HL-60/S4 treated with phorbol 12-myristate 13-acetate at 8.2 ng/mL for 4 days and 3 days (cell line): Measurements from ENCODE around the gene HLA-DMA.

Source experiments
- in situ Hi-C: fragments of 300-500 bp; cut with MboI; formaldehyde crosslinking; loops from 2 replicates; pipeline ENCODE4 v1.15.0; 2022; ENCODE audit warnings: low sequenced_read_pairs

HLA-DMA gene

DNA sequence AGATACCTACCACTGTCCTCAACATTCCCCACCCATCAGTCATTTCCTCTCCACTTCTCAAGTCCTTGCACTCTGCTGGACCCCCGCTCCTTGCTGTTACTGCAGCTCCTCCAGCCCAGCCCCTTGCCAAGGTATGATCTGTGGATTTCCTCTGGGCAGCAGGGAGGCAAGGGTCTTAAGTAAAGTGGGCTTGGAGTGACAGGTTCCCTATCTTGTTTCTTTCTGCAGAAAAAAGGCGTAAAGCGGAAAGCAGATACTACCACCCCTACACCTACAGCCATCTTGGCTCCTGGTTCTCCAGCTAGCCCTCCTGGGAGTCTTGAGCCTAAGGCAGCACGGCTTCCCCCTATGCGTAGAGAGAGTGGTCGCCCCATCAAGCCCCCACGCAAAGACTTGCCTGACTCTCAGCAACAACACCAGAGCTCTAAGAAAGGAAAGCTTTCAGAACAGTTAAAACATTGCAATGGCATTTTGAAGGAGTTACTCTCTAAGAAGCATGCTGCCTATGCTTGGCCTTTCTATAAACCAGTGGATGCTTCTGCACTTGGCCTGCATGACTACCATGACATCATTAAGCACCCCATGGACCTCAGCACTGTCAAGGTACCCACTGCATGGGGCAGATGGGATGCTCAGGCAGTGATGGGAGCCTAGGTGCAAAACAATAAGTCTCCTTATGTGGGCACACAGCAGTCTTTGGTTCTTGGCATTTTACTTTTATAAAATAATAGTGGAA, 23.6 kb upstream of the HLA-DMA start:
- in situ Hi-C loops = loop anchor here (25.0 kb wide), 1 partner anchor 89 kb away; no protein-coding TSS in a partner anchor

DNA sequence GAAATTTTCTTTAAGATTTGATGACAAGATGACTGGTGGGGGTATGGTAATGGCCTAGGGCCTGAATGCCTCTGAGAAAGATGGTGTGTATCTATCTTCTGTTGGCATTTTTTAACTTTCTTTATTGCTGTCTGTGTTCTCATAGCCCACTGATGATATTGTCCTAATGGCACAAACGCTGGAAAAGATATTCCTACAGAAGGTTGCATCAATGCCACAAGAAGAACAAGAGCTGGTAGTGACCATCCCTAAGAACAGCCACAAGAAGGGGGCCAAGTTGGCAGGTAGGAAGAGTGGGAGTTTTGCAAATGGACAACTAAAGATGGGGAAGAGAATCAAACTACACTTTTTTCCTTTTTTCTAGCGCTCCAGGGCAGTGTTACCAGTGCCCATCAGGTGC, 23.0 kb upstream of the HLA-DMA start:
- in situ Hi-C loops = loop anchor here (25.0 kb wide), 1 partner anchor 89 kb away; no protein-coding TSS in a partner anchor

DNA sequence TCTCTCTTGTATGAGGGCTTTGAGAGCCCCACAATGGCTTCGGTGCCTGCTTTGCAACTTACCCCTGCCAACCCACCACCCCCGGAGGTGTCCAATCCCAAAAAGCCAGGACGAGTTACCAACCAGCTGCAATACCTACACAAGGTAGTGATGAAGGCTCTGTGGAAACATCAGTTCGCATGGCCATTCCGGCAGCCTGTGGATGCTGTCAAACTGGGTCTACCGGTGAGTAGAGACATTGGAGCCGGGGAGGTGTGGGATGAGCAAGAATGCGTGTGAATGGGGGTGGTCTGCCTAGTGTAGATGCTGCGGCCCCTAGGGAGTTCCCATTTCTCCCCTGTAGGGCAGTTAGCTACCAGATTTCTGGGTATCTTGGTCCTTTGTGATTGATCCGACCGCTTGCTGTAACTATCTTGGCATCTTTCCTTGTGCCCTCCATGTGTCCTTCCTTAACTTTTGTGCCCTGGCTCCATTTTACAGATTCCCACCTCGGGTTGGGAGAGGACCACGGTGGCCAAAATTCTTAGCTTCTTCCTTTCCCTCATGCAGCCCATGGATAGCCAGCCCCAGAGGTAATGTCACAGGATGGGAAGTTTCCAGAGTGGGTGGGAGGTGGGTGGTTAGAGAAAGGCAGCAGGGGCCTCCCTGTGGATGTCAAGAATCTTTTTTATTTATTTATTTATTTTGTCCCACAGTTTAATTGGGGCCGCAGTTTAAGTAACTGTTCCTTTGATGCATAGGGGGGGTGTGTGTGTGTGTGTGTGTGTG, 21.8 kb upstream of the HLA-DMA start:
- in situ Hi-C loops = loop anchor here (25.0 kb wide), 1 partner anchor 87 kb away; no protein-coding TSS in a partner anchor

DNA sequence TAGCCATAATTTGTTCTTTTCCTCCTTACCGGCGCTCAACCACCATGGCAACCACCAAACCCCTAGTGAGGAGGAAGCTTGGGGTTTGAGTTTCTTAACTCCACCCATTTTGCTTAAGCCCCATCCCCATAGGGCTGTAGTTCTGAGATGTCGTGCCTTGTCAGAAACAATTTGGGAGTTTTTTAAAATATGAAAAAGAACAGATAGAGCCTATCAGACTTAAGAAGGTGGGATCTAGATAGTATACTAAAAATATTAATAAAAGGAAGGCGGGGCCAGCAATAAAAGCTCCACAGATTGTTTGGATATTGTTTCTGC, 21.1 kb upstream of the HLA-DMA start:
- in situ Hi-C loops = no loop called here

DNA sequence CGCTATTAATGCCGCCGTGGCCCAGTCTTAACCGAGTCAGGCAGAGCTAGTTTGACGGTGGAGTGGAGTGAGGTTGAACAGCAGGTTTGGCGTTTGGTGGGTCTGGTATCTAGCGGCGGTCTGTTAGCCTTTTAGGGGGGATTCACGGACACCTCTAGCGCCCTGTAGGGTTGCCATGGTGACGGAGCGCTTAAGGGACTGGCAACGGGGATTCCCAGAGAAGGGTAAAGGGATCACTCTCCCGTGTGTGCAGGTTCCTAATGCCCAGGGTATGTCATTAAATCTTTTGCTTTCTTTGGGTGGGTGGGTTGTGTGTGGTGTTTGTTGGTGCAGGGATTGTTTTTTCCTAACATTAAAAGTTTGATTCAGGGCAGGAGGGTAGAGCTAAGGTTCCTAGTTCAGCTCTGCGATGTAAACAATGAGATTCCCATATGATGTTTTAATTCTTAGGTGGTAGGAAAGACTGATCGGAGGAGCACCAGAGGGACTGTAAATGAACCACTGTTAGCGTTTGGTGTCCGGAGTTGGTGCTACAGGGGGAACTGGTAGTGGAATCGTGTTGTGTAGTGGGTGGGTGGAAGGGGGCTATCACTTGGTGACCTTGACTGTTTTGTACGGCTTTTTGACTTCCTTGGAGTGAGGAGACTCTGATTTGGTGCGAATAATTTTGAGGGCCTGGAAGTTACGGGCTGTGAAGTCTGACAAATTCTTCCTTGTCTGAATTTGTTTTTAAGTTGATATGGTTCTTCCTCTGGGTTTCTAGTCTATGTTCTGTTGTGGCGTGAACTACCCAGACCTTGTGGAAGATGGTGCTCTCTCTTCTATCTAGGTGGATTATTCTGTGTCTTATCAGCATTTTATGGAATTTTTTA, 20.5 kb upstream of the HLA-DMA start:
- in situ Hi-C loops = no loop called here

DNA sequence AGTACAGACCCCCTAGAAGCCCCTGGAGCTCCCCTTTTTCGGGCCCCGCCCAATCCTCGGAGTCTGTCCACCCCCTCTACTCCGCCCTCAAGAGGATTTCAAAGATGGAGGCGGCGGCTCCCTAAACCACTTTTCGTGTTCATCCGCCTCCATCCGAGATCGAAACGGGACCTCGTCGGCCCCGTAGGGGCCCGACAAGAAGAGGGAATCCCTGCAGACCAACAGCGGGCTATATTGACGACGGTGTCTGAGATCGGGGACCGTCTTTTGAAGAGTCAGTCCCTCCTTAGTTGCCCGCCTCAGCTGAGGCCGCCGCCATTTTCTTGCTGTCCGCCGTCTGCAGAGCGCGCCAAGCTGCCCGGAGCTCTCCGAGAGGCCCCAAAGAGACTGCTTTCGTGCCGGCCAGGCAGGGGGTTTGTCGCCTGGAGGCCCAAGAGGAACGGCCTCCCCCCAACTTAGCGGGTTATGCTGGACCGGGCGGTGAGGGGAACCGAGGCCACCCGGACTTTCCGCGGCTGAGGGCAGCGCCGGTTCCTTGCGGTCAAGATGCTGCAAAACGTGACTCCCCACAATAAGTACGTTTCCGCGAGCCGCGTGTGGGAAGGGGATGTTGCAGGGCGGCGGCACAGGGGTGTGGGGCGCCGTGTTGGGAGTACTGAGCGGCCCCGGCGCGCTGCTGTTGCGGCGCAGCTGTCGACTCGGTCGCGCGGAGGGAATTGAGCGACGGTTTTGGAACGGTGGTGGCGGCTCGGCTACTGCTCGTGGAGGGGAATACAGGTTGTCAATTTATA, 19.7 kb upstream of the HLA-DMA start:
- in situ Hi-C loops = no loop called here

DNA sequence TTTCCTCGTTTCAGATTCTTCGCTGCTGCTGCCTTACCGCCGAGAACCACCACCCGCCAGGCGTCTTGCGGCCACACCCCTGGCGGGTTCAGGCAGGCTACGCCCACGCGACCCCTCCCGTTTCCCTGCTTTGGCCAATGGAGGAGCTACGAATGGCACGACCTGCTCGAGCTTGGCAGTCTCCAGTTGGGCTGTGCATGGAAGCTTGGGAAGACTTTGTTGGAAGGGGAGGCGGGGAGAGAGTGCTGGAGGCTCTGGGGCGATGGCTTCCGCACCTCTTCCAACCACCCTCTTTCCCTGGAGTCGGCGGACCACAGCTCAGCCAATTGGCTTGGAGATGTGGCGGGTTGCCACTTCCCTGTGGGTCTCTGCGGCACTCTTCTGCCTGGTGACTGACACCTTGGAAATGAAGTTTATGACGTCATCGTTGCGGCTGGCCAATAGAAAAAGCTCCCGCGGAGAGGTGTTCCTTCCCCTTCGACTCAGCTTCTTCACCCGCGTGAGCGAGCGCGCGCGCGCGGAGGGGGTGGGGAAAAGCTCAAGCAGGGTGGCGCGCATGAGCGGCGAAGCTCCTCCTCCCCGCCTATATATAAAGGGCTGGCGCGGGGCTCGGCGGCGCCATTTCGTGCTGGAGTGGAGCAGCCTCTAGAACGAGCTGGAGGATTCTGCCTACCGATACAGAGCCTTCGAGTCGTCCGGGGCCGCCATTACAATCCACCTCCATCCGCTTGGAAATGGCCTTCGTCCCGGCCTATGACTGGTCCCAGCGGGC, 18.9 kb upstream of the HLA-DMA start:
- in situ Hi-C loops = no loop called here

DNA sequence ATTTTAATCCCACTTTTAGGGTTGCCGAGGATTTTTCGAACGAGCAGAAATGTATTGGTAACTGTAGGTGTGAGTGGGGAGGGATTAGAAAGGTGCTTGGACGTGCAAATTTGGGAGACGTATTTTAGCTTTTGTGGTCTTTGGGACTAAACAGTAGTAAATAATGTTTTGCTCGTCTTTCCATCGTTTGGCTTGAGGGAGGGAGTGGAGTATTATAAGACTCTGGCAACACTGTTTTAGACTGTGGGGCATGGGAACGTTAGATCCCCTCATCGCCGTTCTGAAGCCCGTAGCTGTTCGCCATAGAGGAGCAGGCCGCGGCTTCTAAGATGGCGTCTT, 18.3 kb upstream of the HLA-DMA start:
- in situ Hi-C loops = no loop called here

DNA sequence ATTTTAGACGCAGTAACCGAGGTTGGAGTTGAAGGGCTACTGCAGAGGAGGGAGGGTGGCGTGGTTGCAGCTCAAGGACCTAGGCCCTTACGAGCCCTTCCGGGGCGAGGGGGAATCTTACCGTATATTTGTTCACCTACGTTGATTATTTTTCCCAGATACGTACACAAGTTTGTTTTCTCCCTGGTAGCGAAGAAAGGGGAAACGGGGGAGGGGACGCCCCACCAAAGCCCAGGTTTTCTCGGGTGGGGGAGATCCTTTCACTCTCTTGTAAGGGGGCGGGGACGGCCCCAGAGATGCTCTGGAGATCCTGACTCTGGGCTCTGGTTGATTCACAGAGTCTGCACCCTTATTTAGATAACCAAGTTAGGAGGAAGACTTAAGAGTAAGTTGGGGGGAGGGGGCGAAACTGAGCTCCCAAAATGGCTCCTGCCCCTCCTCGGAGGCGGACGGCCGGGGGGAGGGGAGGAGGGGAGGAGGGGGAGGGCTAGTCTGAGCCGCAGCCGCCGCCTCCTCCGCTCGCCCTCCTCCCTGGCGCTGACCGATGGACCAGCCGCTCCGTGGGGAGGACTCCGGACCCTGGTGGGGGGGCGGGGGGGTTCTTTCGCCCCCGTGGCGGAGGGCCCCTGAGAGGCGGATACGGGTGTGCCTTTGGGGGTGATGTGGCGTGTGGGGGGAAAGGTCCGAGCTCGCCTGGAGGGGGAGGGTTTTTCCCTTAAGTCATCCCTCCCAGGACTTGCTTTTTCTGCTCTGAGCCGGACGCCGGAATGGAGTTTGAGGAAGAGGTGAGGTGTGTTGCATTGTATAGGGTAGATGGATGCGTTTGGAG, 17.7 kb upstream of the HLA-DMA start:
- in situ Hi-C loops = no loop called here

DNA sequence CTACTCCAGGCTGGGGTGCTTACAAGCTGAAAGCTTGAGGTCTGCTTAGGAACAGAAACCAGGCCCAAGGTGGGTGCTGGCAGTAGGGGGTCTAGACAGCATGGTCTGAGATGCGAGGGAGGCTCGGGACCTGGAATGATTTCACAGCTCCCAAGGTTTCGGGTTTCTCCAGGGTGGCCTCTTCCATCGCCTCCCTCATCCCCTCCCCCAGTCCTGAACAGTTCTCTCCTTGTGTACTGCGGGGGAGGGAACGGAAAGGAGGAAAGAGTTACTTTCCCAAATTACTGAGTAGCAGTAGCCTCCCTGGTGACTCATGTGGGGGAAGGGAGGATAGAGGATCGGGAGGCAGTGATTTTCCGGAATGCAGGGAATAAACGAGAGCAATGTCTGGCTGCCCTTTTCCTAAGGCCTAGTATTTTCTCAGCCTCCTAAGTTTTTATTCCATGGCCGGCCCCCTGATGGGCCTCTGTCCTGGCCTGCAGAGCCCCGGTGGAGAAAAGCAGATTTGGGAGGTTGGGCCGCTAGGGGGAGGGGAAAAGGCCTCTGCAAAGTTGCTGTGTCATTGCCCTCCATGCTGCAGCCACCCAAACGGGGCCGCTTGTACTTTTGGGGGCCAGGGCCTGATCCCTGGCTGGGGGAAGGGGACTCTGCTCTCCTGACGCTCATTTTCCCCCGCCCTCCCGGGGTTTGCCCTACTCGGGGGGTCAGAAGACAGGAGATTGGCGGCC, 17.0 kb upstream of the HLA-DMA start:
- in situ Hi-C loops = no loop called here

DNA sequence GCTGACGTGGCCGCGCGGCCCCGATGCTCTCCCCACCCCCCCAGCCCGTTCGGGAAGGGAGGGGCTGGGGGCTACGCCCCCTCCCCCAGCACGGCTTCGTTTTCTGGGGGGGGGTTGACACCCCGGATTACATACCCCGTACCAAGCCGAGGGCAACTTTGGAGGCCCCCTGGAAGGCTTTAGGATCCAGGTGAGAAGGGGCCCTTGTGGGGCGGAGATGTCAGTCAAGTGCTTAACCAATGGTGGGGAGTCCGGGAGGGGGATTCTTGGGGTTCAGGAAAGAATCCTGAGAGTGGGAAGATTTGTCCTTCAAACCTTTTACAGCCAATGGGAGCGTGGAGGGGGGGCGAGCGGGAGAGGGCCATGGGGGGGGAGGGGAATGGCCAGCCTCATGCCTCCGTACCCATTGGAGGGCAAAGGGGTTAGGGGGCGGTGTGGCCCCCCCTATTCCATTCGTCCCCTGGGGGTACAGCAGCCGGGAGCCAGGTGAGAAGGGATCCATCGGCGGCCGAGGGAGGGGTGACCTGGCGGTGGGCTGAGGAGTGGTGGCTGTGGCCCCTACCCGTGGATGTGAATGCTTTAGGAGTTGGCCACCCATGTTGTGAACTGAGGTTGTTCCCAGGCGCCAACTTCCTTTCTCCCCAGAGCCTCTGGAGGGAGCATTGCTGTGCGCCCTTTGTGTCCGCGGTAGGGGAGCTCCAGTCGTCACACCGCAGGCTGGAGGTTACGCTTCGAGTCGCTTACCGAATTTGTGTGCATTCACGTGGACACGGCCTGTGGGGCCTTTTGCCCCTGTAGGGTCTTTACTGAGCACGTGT, 16.2 kb upstream of the HLA-DMA start:
- in situ Hi-C loops = no loop called here

DNA sequence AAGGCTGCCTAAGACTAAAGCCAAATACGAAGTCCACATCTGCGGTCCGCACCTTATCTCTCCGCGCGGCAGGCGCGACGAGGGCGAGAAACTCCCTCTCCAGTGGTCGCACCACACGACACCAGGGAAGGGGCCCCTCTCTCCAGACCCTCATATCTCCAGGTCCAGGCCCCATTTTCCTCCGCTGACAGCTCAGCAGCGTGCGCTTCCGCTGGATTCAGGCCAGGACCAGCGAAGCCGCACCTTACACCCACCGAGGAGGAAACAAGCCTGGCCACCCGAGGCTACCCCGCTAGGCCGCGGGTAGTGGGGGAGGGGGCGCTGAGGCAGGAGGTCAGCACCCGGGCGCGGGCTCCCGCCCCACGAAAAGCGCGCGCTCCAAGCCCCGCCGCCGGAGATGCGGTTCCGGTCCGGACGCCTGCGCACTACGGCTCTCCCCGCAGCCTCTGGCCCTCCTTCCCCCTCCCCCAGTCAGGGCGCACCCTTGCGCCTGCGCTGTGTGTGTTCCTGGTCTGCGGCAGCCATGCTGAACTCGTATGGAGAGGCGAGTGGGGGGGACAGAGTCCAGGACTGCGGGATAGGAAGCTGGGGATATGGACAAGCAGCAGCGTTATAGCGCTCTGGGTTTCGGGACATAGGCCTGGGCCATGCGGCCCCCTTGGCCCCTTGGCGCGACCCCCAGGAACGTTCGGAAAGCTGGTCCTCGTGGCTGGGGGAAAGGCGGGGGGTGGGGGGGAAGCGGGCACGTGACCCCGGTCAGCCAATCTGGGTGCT, 15.4 kb upstream of the HLA-DMA start, which contains the start of gene BRD2:
BRD2 (plus strand) TSS at position 502 of the 774 bp plus-strand sequence. CDS start 4,305 bp downstream, outside the sequence.
- in situ Hi-C loops = no loop called here

DNA sequence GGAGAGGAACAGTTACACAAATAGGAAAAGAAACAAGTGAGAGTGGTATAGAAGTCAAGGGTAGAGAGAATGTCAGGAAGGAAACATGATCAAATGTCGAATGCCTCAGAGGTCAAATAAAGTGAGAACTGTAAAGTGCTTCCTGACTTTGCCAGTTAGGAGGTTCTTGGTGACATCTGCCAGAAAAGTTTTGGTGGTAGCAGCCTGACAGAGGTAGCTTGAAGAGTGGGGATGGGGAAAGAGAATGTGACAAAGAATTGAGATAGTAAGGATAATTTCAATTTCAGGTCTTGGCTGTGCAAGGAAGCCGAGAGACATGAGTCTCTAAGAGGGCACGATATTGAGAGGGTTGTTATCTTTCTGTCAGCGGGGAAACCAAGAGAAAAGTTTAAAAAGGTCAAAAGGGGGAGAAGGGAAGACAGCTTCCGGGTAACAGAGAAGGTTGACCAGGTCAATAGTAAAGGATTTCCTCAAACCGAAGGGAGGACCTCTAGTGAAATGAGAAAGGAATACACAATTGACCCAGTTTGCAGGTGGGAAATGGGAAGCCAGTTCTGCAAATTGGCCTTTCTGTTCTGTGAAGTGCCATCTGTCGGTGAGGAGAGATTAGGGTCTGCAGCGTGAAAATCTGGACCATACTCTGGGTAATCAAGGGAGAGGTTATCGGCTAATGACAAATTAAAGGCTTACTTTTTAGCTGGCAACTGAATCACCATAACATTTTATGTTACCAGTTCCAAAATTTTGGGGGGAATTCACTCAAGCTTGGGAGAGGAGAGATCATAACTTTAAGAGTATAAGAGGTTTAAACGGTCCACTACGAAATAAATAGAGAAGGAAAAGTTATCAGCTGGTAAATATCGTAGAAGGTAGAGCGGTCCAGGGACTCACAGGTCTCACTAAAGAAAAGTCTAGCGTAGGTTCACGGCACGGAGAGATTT, 14.5 kb upstream of the HLA-DMA start:
- in situ Hi-C loops = no loop called here

DNA sequence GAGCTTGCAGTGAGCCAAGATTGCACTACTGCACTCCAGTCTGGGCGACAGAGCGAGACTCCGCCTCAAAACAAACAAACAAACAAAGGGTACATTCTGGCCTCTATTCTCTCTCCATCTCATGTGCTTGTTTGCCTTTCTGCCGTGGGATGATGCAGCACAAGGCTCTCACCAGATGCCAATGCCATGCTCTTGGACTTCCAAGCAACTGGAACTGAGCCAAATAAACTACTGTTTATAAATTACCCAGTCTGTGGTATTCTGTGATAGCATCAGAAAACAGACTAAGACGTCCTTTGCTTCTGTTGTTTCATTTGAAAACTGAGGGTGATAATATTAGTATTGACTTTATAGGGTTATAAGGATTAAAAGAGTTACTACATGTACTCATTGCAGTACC, 11.9 kb upstream of the HLA-DMA start:
- in situ Hi-C loops = no loop called here

DNA sequence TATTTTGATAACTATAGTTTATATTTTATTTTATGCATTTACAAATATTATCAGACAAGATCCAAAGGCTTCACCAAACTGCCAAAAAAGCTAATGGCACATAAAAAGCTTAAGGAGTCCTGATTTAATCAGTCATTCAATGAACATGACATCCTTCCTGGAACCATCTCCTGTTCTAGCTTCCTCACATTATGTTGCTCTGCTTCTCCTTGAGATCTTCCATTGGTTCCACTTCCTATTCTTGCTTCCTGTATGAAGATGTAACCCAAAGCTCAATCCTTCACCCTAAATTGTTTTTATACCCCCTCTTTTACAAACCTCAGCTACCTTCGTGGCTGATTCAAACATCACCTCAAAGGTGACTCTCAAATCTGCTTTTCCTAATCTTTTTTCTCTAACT, 11.0 kb upstream of the HLA-DMA start:
- in situ Hi-C loops = no loop called here
